ENCODE measurements around the gene GPR15LG. TPM values are rescaled to one million over a fixed set of nuclear protein-coding genes. Genes with fewer than 3 reads are reported as not detected.
A peak's percentile ranks its signal among the peaks of the same experiment; 100 is the strongest.

Gene GPR15LG
- total RNA-seq, 4 donors from 2014 or later = not detected

DNA sequence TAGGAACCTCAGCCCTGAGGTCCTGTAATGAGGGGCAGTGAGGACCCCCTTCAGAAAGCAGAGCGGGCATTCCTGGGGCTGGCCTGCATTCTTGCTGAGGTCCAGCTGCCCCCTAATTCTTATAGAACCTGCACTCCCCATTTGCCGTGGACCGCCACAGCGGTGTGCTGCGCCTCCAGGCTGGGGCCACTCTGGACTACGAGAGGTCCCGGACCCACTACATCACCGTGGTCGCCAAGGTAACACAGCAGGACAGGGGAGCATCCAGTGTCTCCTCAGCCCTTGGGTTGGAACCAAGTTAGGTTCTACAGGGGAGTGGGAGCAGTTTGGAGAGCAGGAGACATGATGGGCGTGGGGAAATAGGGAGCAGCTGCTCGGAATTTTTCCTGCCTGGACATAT, 28.1 kb downstream of the GPR15LG start:
- Histone ChIP-seq H3K4me1 (no peaks in the 10 kb centered on the region), H3K4me3 (no peak overlapping the region), H3K36me3 (no peaks in the 10 kb centered on the region), H3K27me3 (no peaks in the 10 kb centered on the region), H3K27ac (no peak overlapping the region), H3K9me3 (no peaks in the 10 kb centered on the region)
- DNase-seq = no peak
- no peak for TF ChIP-seq CTCF (IDR thresholded peaks at IDR 0.05)
- no peak for TF ChIP-seq POLR2A (IDR thresholded peaks at IDR 0.05)
- intact Hi-C loops (cut with DNase I; ENCODE audit: low total_unique reads) = no loop called here

DNA sequence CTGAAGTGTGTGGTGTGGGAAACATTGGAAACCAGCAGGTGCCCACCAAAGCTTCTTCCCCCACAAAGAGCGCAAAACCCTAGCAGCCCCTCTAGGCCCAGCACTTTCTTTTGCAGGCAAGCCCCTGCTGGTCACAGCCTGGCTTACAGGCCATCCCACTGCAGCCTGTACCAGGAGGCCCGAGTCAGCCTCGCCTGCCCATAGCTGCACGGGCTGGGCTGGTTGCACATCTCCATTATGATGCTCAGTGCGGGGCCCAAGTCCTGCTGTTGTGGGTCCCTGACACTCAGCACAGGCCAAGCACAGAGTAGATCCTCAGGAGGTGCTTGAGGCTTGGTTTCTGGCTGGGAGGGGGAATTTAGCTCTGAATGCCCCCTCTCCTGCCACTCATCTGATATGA, 28.7 kb downstream of the GPR15LG start:
- DNase-seq = no peak
- Histone ChIP-seq H3K27ac (no peak overlapping the region), H3K4me1 (no peaks in the 10 kb centered on the region), H3K27me3 (no peaks in the 10 kb centered on the region), H3K4me3 (no peak overlapping the region), H3K9me3 (no peaks in the 10 kb centered on the region), H3K36me3 (no peaks in the 10 kb centered on the region)
- TF ChIP-seq POLR2A (IDR thresholded peaks at IDR 0.05) (no peak), CTCF (IDR thresholded peaks at IDR 0.05) (no peak)
- intact Hi-C loops (cut with DNase I; ENCODE audit: low total_unique reads) = no loop called here

DNA sequence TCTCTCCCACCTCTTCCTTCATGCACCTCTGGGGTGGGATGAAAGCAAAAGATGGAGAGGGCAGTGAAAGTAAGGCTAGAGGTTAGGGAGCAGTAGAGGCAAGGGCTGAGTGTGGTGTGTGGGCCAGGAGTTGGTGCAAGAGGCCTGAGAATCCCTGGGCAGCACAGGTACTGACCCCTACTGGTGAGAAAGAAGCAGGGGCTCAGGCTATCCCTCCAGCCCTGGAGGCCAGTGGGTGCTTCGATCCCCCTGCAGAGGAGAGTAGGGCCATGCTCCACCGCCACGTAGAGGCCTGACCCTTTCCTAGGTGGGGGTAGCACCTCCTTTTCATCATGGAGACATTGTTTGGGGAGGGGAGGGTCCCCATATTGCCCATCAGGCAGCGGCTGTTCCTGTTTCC, 30.5 kb downstream of the GPR15LG start:
- Histone ChIP-seq H3K27me3 (no peaks in the 10 kb centered on the region), H3K4me3 (no peak overlapping the region), H3K36me3 (no peaks in the 10 kb centered on the region), H3K4me1 (no peaks in the 10 kb centered on the region), H3K9me3 (no peaks in the 10 kb centered on the region), H3K27ac (no peak overlapping the region)
- TF ChIP-seq POLR2A (IDR thresholded peaks at IDR 0.05) = no peak
- TF ChIP-seq CTCF (IDR thresholded peaks at IDR 0.05) = no peak
- no peak for DNase-seq
- intact Hi-C loops (cut with DNase I; ENCODE audit: low total_unique reads) = no loop called here

DNA sequence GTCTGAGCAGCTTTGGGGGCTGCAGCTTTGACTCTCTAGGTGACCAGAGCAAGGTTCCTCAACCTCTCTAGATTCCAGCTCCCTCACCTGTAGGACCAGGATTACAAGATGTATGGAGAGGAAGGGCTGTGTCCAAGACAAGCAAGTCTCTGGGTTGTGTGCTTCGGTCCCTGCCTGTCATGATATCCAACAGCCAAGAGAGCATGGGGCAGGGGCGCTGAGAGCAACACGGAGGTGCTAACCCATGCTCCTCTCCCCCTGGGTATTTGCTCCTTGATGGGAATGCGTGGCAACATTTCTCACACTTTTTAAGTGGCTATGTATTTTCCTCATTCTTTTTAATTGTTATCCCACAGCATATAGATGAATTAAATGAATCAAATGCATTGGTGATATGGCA, 31.0 kb downstream of the GPR15LG start:
- TF ChIP-seq CTCF (IDR thresholded peaks at IDR 0.05) = no peak
- no peak for TF ChIP-seq POLR2A (IDR thresholded peaks at IDR 0.05)
- intact Hi-C loops (cut with DNase I; ENCODE audit: low total_unique reads) = no loop called here
- Histone ChIP-seq H3K27ac (no peak overlapping the region), H3K4me3 (no peak overlapping the region), H3K4me1 (no peaks in the 10 kb centered on the region), H3K9me3 (no peaks in the 10 kb centered on the region), H3K36me3 (no peaks in the 10 kb centered on the region), H3K27me3 (no peaks in the 10 kb centered on the region)
- no peak for DNase-seq

- H3K36me3 ChIP-seq = no peaks in the 10 kb centered on the region
- no peaks in the 10 kb centered on the region for H3K9me3 ChIP-seq
- H3K27me3 ChIP-seq = no peaks in the 10 kb centered on the region
- H3K4me1 ChIP-seq = no peaks in the 10 kb centered on the region
- no peak for TF ChIP-seq POLR2A (IDR thresholded peaks at IDR 0.05)
- peak in 1 of 4 experiments; percentile 22 for TF ChIP-seq CTCF (IDR thresholded peaks at IDR 0.05)
- no peak for DNase-seq
- intact Hi-C loops (cut with DNase I; ENCODE audit: low total_unique reads) = no loop called here
- no peak overlapping the region for H3K27ac ChIP-seq
- no peak overlapping the region for H3K4me3 ChIP-seq
Observed at GRCh38 chr10:84205049-84205852, 31.6 kb downstream of the GPR15LG start.
